HL-60/S4 treated with retinoic acid at 250 ng/mL for 4 days and 3 days (cell line): ENCODE measurements around the gene AGBL5.

Experiments
- in situ Hi-C: fragments of 300-500 bp; cut with MboI; formaldehyde crosslinking; loops from 2 replicates; pipeline ENCODE4 v1.7.0; 2022; ENCODE audit warnings: low sequenced_read_pairs

AGBL5 gene

DNA sequence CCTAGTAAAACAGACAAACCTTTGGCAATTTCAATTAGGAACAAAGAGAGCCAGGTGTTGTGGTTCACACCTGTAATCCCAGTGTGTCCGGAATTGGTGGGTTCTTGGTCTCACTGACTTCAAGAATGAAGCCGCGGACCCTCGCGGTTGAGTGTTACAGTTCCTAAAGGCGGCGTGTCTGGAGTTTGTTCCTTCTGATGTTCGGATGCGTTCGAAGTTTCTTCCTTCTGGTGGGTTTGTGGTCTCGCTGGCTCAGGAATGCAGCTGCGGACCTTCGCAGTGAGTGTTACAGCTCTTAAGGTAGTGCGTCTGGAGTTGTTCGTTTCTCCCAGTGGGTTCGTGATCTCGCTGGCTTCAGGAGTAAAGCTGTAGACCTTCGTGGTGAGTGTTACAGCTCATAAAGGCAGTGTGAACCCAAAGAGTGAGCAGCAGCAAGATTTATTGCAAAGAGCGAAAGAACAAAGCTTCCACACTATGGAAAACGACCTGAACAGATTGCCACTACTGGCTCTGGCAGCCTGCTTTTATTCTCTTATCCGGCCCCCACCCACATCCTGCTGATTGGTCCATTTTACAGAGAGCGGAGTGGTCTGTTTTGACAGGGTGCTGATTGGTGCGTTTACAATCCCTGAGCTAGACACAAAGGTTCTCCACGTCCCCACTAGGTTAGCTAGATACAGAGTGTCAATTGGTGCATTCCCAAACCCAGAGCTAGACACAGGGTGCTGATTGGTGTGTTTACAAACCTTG lies 59.3 kb downstream of the AGBL5 start:
- in situ Hi-C loops, result loop anchor here (25.0 kb wide), 1 partner anchor 177 kb away; the partner anchor contains the start of genes DNAJC5G and TRIM54

DNA sequence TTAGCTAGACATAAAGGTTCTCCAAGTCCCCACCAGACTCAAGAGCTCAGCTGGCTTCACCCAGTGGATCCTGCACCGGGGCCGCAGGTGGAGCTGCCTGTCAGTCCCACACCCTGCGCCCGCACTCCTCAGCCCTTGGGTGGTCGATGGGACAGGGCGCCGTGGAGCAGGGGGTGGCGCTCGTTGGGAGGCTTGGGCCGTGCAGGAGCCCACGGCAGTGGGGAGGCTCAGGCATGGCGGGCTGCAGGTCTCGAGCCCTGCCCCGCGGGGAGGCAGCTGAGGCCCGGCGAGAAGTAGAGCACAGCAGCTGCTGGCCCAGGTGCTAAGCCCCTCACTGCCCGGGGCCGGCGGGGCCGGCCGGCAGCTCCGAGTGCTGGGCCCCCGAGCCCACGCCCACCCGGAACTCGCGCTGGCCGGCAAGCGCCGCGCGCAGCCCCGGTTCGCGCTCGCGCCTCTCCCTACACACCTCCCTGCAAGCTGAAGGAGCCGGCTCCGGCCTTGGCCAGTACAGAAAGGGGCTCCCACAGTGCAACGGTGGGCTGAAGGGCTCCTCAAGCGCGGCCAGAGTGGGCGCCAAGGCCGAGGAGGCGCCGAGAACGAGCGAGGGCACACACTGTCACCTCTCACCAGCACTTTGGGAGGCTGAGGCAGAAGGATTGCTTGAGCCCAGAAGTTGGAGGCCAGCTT lies 60.1 kb downstream of the AGBL5 start:
- in situ Hi-C loops, result loop anchor here (25.0 kb wide), 1 partner anchor 176 kb away; the partner anchor contains the start of genes DNAJC5G and TRIM54

DNA sequence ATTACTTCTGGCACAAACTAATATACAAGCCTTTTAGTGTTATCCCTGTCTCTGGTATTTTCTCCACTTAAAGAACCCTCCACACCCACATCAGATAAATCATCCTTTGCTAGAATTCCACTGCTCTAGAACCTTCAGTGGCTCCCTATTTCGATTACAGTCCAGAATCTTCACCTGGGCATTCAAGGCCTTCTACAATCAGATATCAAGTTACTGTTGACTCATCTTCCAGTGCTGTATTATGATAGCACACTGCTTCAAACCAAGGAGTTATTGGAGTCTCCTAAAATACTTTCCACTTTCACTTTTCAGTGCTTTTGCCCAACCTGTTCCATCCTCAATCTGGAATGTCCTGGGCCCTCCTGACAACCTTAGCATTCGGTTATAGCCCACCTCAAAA lies 64.1 kb downstream of the AGBL5 start:
- in situ Hi-C loops, result loop anchor here (25.0 kb wide), 1 partner anchor 172 kb away; the partner anchor contains the start of genes DNAJC5G and TRIM54

DNA sequence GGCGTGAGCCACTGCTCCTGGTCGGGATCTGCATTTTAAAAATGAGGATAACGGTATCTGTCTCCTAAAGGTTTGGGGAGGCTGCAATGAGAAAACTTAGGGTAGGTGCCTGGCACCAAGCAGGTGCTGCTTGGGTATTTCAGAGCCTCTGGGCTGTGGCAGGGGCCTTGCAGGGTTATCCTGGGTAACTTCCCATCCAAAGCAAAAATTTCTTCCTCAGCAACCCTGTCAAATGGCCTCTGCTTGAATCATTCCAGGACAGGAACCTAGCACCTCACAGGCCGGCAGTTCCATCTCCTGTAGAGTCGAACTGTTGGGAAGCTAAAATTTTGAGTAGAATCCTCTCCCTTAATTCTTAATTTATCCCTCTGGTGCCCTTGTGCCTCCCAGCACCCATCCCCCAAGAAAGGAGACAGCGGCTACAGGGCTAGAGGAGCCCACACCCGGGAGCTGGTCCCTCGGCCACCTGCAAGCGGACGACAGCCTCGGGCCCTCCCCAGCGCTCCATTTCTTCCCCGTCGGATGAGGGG lies 66.6 kb downstream of the AGBL5 start:
- in situ Hi-C loops, result loop anchor here (25.0 kb wide), 1 partner anchor 169 kb away; the partner anchor contains the start of genes DNAJC5G and TRIM54

DNA sequence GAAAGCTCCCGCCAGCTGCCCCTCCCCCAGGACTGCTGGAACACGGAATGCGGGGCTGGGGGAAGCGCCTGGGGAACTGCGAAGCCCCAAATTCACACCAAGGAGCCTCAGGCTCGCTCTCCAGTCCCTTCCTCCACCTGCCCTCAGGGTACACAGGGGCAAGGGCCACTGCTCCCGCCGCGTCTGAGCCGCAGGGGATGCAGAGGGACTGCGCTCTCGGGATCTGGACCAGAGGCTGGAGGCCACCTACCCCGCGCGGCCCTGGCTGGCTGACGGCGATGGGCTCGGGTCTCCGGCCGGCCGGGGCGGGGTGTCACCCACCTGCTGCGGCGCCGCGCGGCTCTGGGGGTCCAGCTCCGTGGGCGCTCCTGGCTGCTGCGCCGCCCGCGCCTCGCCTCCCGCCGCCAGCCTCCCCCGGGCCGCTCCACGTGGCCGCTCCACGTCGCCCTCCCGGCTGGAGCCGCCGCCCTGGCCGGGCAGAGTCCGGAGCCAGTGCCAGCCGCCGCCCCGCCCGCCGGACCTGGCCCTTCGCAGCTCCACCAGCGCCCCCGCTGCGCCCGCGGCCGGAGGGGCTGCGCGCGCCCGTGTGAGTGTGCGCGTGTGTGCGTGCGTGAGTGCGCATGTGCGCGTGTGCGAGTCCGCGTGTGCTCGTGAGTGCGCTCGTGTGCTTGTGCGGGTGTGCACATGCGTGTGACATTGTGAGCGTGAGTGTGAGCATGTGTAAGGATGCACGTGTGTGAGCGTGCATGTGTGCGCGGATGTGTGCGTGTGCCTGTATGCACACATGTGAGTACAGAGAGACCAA lies 67.3 kb downstream of the AGBL5 start, which contains the start of gene CGREF1:
Gene CGREF1 (minus strand): TSS at position 604 of the 805 bp plus-strand sequence. CDS start 14,762 bp downstream, outside the sequence.
- in situ Hi-C loops, result loop anchor here (25.0 kb wide), 1 partner anchor 169 kb away; the partner anchor contains the start of genes DNAJC5G and TRIM54

DNA sequence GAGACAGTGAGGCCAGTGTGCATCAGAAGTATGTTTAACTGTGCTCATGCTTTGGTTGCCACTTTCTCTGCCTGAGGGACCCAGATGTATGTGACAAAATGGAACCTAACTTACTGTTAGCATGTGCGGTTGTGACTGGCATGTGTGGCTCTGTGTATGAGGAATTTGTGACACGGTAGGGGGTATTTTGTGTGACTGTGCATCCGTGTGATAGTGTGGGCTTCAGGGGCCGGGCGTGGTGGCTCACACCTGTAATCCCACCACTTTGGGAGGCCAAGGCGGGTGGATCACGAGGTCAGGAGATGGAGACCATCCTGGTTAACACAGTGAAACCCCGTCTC lies 67.8 kb downstream of the AGBL5 start:
- in situ Hi-C loops, result loop anchor here (25.0 kb wide), 1 partner anchor 168 kb away; the partner anchor contains the start of genes DNAJC5G and TRIM54
